Endothelial cell (in vitro differentiated cells): ENCODE results near the gene CDCP1. TPM values are rescaled to one million over a fixed set of nuclear protein-coding genes. Genes with fewer than 3 reads are reported as not detected.

Source experiments
- DNase-seq: peaks from one replicate; pipeline ENCODE4 v3.0.0; 2021; ENCODE audit warnings: low spot score
- H3K27ac Mint-ChIP-seq: one replicate; pipeline ENCODE4 v1.8.0; 2021; ENCODE audit warnings: mixed read lengths, inconsistent platforms; ENCODE audit not compliant: unreplicated experiment
- H3K27me3 Mint-ChIP-seq: one replicate; pipeline ENCODE4 v1.8.0; 2021; ENCODE audit warnings: mild to moderate bottlenecking, moderate library complexity, mixed read lengths, inconsistent platforms; ENCODE audit not compliant: unreplicated experiment
- H3K36me3 Mint-ChIP-seq: one replicate; pipeline ENCODE4 v1.8.0; 2021; ENCODE audit warnings: mild to moderate bottlenecking, low read depth, mixed read lengths, inconsistent platforms; ENCODE audit not compliant: unreplicated experiment
- H3K4me1 Mint-ChIP-seq: one replicate; pipeline ENCODE4 v1.8.0; 2021; ENCODE audit warnings: mild to moderate bottlenecking, mixed read lengths, inconsistent platforms; ENCODE audit not compliant: unreplicated experiment
- H3K4me3 Mint-ChIP-seq: one replicate; pipeline ENCODE4 v1.8.0; 2021; ENCODE audit warnings: mild to moderate bottlenecking, mixed read lengths, inconsistent platforms; ENCODE audit not compliant: unreplicated experiment
- H3K9me3 Mint-ChIP-seq: one replicate; pipeline ENCODE4 v1.8.0; 2021; ENCODE audit warnings: mixed read lengths, inconsistent platforms; ENCODE audit not compliant: unreplicated experiment
- total RNA-seq: library from RNA; stranded (reverse); fragmentation: NEBNext Ultra II Directional; extraction: Animal tissue kit (Norgen Biotek cat#: 25700); gene quantifications from one replicate; pipeline ENCODE4 v1.2.1, GENCODE V29; 2021; ENCODE audit not compliant: unreplicated experiment
- TF ChIP-seq, protein P1 (sequence below): fragments of 200-600 bp; sonication (generic); IDR thresholded peaks from one replicate; pipeline ENCODE4 v1.5.0; 2021; ENCODE audit warnings: antibody characterized with exemption; ENCODE audit not compliant: unreplicated experiment

Gene CDCP1
- total RNA-seq, 1 donor from 2014 or later = 0.26 TPM

GRCh38 chr3:45135959-45136358 is 10.2 kb downstream of the CDCP1 start:
- no peaks in the 10 kb centered on the region for H3K36me3 Mint-ChIP-seq
- no peak overlapping the region for H3K27ac Mint-ChIP-seq
- no peaks in the 10 kb centered on the region for H3K9me3 Mint-ChIP-seq
- DNase-seq = no peak
- H3K4me1 Mint-ChIP-seq = no peaks in the 10 kb centered on the region
- TF ChIP-seq, protein P1, sequence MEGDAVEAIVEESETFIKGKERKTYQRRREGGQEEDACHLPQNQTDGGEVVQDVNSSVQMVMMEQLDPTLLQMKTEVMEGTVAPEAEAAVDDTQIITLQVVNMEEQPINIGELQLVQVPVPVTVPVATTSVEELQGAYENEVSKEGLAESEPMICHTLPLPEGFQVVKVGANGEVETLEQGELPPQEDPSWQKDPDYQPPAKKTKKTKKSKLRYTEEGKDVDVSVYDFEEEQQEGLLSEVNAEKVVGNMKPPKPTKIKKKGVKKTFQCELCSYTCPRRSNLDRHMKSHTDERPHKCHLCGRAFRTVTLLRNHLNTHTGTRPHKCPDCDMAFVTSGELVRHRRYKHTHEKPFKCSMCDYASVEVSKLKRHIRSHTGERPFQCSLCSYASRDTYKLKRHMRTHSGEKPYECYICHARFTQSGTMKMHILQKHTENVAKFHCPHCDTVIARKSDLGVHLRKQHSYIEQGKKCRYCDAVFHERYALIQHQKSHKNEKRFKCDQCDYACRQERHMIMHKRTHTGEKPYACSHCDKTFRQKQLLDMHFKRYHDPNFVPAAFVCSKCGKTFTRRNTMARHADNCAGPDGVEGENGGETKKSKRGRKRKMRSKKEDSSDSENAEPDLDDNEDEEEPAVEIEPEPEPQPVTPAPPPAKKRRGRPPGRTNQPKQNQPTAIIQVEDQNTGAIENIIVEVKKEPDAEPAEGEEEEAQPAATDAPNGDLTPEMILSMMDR = no peak
- no peak overlapping the region for H3K4me3 Mint-ChIP-seq
- peaks cover 5% of the 10 kb centered on the region for H3K27me3 Mint-ChIP-seq

DNA sequence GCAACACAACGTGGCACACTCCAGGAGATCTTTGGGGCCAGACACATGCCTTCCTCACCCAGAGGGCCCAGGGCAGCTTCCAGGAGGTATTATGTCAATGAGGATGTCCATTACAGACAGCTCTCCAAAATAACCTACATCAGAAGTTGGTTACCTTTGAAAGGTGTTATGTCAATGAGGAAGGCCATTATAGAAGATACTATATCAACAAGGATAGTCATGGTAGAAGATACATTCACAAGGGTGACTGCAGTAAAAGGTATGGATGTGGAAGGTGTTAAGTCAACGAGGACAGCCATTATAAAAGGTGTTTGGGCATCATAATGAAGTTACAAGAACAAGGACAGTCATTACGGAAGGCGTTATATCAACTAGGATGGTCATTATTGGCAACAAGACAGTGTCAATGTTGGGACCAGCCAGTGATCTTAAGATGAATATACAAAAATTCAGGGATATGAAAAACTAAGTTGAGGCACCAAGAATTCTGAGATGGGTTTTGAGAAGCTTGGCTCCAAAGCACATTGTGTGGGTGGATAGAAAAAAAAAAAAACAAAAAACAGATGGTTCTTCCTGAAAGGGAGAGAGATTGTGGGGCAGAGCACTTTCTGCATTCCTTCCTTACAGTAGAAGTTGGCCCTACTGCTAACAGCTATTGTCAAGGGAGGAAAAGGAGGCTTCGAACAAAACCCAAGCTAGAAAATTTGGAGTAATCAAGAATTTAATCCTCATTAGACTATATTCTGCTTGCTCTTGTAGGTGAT is 11.2 kb downstream of the CDCP1 start:
- Mint-ChIP-seq H3K4me3 (no peak overlapping the region), H3K36me3 (no peaks in the 10 kb centered on the region), H3K27me3 (peaks cover 5% of the 10 kb centered on the region), H3K9me3 (no peaks in the 10 kb centered on the region), H3K27ac (no peak overlapping the region), H3K4me1 (no peaks in the 10 kb centered on the region)
- no peak for DNase-seq
- TF ChIP-seq, protein P1 = no peak

DNA sequence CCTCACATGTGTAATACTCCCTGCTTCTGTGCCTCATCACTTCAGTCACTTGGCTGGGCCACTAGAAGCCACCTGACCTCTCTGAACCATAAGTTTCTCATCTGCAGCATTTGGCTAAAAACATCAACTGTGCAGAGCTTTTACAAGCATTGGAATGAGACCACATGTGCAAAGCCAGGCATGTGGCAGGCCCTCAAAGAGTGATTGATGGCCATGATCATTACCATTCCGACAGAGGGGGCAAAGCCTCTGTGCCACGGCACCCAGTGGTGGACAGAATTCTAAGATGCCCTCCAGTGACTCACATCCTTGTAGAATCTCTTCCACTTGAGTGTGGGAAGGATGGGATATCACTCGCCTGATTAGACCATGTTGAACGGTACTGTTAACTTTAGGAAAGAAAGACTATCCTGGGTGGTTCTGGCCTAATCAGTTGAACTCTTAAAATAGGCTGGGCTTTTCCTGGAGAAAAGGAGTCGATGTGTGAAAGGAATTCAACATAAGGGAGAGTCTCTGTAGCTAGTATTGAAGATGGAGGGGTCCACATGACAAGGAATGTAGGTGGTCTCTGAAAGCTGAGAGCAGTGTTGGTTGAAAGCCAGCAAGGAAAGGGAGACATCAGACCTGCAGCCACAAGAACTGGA is 13.5 kb downstream of the CDCP1 start:
- H3K4me1 Mint-ChIP-seq = no peaks in the 10 kb centered on the region
- H3K4me3 Mint-ChIP-seq = no peak overlapping the region
- H3K9me3 Mint-ChIP-seq = no peaks in the 10 kb centered on the region
- DNase-seq = no peak
- no peaks in the 10 kb centered on the region for H3K36me3 Mint-ChIP-seq
- H3K27me3 Mint-ChIP-seq = peaks cover 2% of the 10 kb centered on the region
- H3K27ac Mint-ChIP-seq = no peak overlapping the region
- TF ChIP-seq, protein P1 = no peak

GRCh38 chr3:45131201-45131600 is 15.0 kb downstream of the CDCP1 start:
- H3K27ac Mint-ChIP-seq = no peak overlapping the region

DNA sequence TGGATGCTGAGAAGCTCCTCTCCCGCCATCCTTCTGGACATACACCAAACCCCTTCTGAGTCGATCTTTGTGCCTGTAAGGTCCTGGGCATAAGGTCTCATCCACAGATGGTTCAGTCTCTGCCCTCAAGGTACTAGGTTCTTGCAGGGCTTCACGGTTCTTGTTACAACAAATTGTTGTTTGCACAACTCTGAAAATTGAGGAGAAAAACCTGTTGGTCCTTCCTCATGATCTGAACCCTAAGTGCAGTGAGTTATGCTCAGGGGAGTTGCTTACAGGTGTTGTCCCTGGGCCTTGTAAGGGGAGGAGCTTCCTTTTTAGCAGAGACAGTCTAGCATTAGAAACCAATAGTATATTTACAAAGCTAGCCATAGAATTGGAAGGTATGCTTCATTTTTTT is 15.7 kb downstream of the CDCP1 start:
- no peak for DNase-seq
- H3K27me3 Mint-ChIP-seq = no peaks in the 10 kb centered on the region
- no peaks in the 10 kb centered on the region for H3K36me3 Mint-ChIP-seq
- H3K9me3 Mint-ChIP-seq = no peaks in the 10 kb centered on the region
- no peak overlapping the region for H3K4me3 Mint-ChIP-seq
- TF ChIP-seq, protein P1 = no peak
- no peaks in the 10 kb centered on the region for H3K4me1 Mint-ChIP-seq
- no peak overlapping the region for H3K27ac Mint-ChIP-seq

More at GRCh38 chr3:45131201-45131600, 15.0 kb downstream of the CDCP1 start:
- H3K4me3 Mint-ChIP-seq = no peak overlapping the region
- DNase-seq = no peak
- no peaks in the 10 kb centered on the region for H3K4me1 Mint-ChIP-seq
- H3K9me3 Mint-ChIP-seq = no peaks in the 10 kb centered on the region
- no peaks in the 10 kb centered on the region for H3K27me3 Mint-ChIP-seq
- no peaks in the 10 kb centered on the region for H3K36me3 Mint-ChIP-seq
- TF ChIP-seq, protein P1 = no peak
